ENCODE results near the gene RNF34.

Gene RNF34

DNA sequence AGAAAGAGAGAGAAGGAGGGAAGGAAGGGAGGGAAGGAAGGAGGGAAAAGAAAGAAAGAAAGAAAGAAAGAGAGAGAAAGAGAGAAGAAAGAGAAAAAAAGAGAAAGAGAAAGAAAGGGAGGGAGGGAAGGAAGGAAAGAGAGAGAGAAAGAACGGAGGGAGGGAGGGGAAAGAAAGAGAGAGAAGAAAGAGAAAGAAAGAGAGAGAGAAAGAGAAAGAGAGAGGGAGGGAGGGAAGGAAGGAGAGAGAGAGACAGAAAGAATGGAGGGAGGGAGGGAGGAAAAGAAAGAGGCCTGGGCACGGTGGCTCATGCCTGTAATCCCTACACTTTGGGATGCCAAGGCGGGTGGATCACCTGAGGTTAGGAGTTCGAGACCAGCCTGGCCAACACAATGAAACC is 42.6 kb upstream of the RNF34 start:
- TF ChIP-seq, protein P1, sequence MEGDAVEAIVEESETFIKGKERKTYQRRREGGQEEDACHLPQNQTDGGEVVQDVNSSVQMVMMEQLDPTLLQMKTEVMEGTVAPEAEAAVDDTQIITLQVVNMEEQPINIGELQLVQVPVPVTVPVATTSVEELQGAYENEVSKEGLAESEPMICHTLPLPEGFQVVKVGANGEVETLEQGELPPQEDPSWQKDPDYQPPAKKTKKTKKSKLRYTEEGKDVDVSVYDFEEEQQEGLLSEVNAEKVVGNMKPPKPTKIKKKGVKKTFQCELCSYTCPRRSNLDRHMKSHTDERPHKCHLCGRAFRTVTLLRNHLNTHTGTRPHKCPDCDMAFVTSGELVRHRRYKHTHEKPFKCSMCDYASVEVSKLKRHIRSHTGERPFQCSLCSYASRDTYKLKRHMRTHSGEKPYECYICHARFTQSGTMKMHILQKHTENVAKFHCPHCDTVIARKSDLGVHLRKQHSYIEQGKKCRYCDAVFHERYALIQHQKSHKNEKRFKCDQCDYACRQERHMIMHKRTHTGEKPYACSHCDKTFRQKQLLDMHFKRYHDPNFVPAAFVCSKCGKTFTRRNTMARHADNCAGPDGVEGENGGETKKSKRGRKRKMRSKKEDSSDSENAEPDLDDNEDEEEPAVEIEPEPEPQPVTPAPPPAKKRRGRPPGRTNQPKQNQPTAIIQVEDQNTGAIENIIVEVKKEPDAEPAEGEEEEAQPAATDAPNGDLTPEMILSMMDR (IDR thresholded peaks at IDR 0.05; ENCODE audit: control insufficient read depth, insufficient read depth, low read depth, low read length, missing control alignments), result no peak
- no peak for DNase-seq (ENCODE audit: low read depth)
- no peak overlapping the region for H3K4me3 ChIP-seq (ENCODE audit: control insufficient read depth, low read depth, low read length)

DNA sequence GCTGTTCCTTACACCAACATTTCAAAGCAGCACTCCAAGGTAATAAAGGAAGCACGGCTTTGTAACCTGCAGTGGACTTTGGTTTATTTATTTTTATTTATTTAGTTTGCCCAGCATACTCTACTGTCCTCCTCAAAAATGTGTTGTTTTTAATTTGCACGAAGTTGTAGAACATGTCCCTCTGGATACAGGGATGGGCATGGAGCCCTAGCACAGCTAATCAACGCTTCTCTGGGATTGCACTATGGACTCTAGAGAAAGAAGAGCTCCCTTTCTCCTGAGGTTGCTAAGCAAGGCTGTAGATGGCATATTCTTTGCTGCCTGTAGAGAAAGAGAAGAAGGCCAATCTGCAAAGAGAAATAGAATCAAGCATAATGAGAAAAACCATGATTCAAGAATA is 41.8 kb upstream of the RNF34 start:
- TF ChIP-seq, protein P1 (IDR thresholded peaks at IDR 0.05; ENCODE audit: control insufficient read depth, insufficient read depth, low read depth, low read length, missing control alignments), result no peak
- DNase-seq (ENCODE audit: low read depth), result no peak
- no peak overlapping the region for H3K4me3 ChIP-seq (ENCODE audit: control insufficient read depth, low read depth, low read length)

DNA sequence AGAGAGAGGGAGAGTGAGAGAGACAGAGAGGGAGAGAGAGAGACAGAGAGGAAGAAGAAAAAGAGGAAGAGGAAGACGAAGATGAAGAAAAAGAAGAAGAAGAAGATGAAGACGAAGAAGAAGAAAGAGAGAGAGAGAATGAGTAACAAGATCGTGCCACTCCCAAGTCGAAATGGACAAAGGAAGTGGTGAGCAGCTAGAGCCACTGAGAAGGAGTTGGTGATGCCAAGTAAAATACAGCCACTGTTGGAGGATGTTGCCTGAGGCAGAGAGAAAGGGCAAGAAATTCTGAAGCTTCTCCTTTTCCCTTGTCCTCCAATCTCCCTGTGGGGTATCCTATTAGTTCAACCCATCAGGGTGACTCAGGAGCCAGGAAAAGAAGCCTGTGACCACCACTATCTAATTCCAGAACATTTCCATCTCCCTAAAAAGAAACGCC is 35.2 kb upstream of the RNF34 start:
- H3K4me3 ChIP-seq (ENCODE audit: control insufficient read depth, low read depth, low read length), result no peak overlapping the region; the same call in 1 of the 2 replicates
- TF ChIP-seq, protein P1 (IDR thresholded peaks at IDR 0.05; ENCODE audit: control insufficient read depth, insufficient read depth, low read depth, low read length, missing control alignments), result no peak
- DNase-seq (ENCODE audit: low read depth), result peak; percentile 27

DNA sequence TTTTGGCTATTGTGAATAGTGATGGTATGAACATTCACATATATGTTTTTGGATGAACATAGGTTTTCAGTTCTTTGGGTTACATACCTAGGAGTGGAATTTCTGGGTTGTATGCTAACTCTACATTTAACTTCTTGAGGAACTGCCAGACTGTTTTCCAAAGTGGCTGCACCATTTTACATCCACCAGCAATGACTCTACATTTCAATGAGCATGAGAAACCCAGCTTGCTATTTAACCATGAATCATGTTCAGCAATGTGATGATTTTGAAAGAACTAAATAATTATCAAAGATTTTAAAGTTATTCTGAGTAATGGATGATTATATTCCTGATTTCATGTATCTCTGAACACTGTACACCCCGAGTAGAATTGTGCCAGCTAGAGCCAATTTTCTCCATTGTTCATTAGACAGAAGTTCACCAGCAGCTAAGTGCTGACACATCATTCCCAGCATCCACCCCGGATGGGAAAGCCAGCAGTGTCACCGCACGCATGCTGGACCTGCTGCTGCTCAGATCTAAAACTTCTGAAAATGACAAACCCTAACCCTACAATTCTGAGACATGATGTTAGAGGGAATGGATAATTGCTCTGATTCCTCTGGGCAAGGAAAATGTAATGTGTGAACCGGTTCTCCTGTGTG is 34.4 kb upstream of the RNF34 start:
- TF ChIP-seq, protein P1 (IDR thresholded peaks at IDR 0.05; ENCODE audit: control insufficient read depth, insufficient read depth, low read depth, low read length, missing control alignments), result no peak
- no peak overlapping the region for H3K4me3 ChIP-seq (ENCODE audit: control insufficient read depth, low read depth, low read length)
- no peak for DNase-seq (ENCODE audit: low read depth)

DNA sequence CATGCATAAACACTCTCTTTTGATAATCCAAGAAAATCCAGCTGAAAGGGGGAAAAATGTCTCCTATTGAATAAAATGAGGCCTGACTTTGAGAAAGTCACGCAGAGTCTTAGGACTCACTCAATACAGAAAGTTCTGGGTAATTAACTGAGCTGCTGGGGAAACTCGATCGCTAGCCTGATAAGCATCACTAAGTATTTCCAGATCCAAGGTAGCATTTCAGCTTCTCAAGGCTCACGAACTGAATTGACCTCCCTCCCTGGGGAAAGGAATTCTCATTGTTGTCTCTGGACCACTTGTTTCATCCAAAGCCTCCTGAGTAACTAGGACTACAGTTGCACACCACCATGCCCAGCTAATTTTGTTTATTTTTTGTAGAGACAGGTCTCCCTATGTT is 33.9 kb upstream of the RNF34 start:
- H3K4me3 ChIP-seq (ENCODE audit: control insufficient read depth, low read depth, low read length), result no peak overlapping the region
- no peak for DNase-seq (ENCODE audit: low read depth)
- TF ChIP-seq, protein P1 (IDR thresholded peaks at IDR 0.05; ENCODE audit: control insufficient read depth, insufficient read depth, low read depth, low read length, missing control alignments), result no peak

DNA sequence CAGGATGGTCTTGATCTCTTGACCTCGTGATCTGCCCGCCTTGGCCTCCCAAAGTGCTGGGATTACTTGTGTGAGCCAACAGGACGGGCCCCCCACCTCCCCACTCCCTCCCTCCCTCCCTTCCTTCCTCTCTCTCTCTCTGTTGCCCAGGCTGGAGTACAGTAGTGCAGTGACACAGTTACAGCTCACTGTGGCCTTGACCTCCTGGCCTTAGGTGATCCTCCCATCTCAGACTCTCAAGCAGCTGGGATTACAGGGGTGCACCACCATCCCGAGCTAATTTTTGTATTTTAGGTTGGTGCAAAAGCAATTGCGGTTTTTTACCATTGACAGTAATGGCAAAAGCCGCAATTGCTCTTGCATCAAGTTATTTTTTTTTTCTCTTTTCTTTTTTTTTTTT is 28.5 kb upstream of the RNF34 start:
- H3K4me3 ChIP-seq (ENCODE audit: control insufficient read depth, low read depth, low read length), result no peak overlapping the region
- TF ChIP-seq, protein P1 (IDR thresholded peaks at IDR 0.05; ENCODE audit: control insufficient read depth, insufficient read depth, low read depth, low read length, missing control alignments), result no peak
- no peak for DNase-seq (ENCODE audit: low read depth)

Measured in AG09309 (cell line).